ENCODE measurements around the gene F7. TPM values are rescaled to one million over a fixed set of nuclear protein-coding genes. Genes with fewer than 3 reads are reported as not detected.

F7 gene
- total and polyA plus RNA-seq, 5 donors from 2014 or later, result not detected

DNA sequence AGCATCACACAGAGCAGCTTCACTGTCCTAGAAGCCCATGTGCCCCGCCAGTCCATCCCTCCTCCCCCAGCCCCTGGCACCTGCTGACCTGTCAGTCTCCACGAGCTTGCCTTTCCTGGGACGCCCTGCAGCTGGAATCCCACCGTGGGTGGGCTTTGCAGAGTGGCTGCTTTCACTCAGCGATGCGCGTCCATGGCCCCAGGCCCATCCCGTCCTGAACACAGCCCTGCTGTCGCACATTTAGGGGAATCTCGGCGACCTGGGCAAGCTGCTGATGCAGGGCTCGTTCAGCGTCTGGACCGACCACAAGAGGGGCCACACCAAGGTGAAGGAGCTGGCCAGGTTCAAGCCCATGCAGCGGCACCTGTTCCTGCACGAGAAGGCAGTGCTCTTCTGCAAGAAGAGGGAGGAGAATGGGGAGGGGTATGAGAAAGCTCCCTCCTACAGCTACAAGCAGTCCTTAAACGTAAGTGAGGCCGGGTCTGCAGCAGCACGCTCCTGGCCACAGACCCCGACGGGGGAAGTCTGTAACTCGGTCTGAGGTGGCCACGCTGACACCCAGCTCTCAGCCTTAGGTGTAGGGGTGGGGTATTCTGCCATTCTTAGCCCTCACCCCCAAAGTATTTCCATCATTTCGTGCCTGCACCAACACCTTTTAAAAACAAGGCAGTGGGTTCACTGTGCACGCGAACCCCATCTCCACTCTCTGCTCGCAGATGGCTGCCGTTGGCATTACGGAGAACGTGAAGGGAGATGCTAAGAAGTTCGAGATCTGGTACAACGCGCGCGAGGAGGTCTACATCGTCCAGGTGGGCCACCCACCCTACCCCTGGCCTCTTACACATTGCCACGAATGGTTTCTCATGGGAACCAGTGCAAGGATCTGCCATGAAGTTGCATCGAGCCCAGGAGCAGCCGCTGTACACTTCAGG lies 18.3 kb upstream of the F7 start:
- Mint-ChIP-seq H3K27me3 (no peaks in the 10 kb centered on the region), H3K27ac (no peak overlapping the region), H3K4me3 (no peak overlapping the region), H3K4me1 (no peaks in the 10 kb centered on the region), H3K36me3 (no peaks in the 10 kb centered on the region), H3K9me3 (no peaks in the 10 kb centered on the region)
- no peaks in the 10 kb centered on the region for H3K4me1 ChIP-seq (ENCODE audit: control insufficient read depth, insufficient read depth, low read length, poor library complexity, severe bottlenecking)
- H3K36me3 ChIP-seq (ENCODE audit: control insufficient read depth, insufficient read depth, low read length), result no peaks in the 10 kb centered on the region
- no peak overlapping the region for H3K27ac ChIP-seq (ENCODE audit: insufficient read depth, low read length, poor library complexity, severe bottlenecking)
- no peaks in the 10 kb centered on the region for H3K27me3 ChIP-seq (ENCODE audit: control insufficient read depth, insufficient read depth, low read length)
- no peaks in the 10 kb centered on the region for H3K9me3 ChIP-seq (ENCODE audit: control insufficient read depth in 2 of 2, low read length in 2 of 2)
- H3K4me3 ChIP-seq (ENCODE audit: low read depth, low read length), result no peak overlapping the region
- no peak for DNase-seq
- ATAC-seq (ENCODE audit: low read depth in 2 of 2), result no peak

DNA sequence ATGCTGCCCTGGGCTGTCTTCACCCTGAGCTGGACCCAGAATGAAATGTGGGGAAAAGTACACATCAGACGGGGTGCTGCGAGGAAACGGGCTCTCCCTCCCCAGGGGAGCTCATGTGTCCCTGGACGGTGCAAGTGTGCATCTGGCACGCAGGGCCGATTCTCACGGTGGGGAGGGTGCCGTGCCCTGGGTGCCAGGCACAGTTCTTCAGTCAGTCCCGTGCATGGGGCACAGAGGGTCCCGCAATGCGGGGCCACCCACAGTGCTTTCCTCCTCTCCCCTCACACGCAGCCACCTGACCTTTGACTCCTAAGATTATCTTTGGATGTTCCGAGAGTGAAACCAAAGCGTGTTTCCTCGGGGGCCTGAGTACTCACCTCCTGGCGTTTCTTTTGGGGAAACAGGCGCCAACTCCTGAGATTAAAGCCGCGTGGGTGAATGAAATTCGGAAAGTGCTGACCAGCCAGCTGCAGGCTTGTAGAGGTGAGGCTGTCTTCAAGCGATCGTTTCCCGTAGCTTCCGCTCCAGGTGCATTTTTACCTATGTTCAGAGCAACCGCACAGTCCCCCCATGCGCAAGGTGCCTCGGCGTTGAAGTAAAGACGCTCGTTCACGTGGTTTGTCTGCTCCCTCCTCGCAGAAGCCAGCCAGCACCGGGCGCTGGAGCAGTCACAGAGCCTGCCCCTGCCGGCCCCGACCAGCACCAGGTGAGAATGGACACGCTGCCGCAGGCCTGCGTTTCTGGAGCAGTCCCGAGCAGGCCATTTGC lies 17.5 kb upstream of the F7 start:
- ATAC-seq (ENCODE audit: low read depth in 2 of 2), result no peak
- Histone ChIP-seq H3K4me3 (ENCODE audit: low read depth, low read length) (no peak overlapping the region), H3K27ac (ENCODE audit: insufficient read depth, low read length, poor library complexity, severe bottlenecking) (no peak overlapping the region), H3K27me3 (ENCODE audit: control insufficient read depth, insufficient read depth, low read length) (no peaks in the 10 kb centered on the region), H3K4me1 (ENCODE audit: control insufficient read depth, insufficient read depth, low read length, poor library complexity, severe bottlenecking) (no peaks in the 10 kb centered on the region), H3K9me3 (ENCODE audit: control insufficient read depth in 2 of 2, low read length in 2 of 2) (no peaks in the 10 kb centered on the region), H3K36me3 (ENCODE audit: control insufficient read depth, insufficient read depth, low read length) (no peaks in the 10 kb centered on the region)
- no peak overlapping the region for H3K4me3 Mint-ChIP-seq
- no peak for DNase-seq
- H3K36me3 Mint-ChIP-seq, result no peaks in the 10 kb centered on the region
- no peaks in the 10 kb centered on the region for H3K27me3 Mint-ChIP-seq
- H3K27ac Mint-ChIP-seq, result peak overlapping the region in 1 of 3 donors; percentile 74
- H3K9me3 Mint-ChIP-seq, result no peaks in the 10 kb centered on the region
- H3K4me1 Mint-ChIP-seq, result no peaks in the 10 kb centered on the region

DNA sequence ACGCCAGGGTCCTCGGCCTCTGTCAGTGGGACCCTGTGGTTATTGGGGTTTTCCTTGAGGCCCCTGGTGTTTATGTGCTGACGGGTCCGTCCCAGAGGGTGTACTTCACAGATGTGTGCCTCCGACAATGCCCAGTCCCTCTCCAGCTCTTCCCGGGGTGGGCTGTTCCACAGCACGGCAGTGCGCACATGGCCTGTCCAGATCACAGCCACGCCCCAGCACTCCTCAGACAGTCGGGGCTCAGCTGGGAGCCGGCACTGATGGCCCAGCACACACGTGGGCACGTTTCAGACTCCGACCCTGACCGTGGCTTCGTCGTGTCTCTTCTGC lies 16.9 kb upstream of the F7 start:
- H3K4me1 ChIP-seq (ENCODE audit: control insufficient read depth, insufficient read depth, low read length, poor library complexity, severe bottlenecking), result no peaks in the 10 kb centered on the region
- H3K27ac ChIP-seq (ENCODE audit: insufficient read depth, low read length, poor library complexity, severe bottlenecking), result no peak overlapping the region
- no peaks in the 10 kb centered on the region for H3K27me3 ChIP-seq (ENCODE audit: control insufficient read depth, insufficient read depth, low read length)
- Mint-ChIP-seq H3K27ac (no peak overlapping the region), H3K4me3 (no peak overlapping the region), H3K27me3 (no peaks in the 10 kb centered on the region), H3K36me3 (no peaks in the 10 kb centered on the region), H3K4me1 (no peaks in the 10 kb centered on the region), H3K9me3 (no peaks in the 10 kb centered on the region)
- no peaks in the 10 kb centered on the region for H3K9me3 ChIP-seq (ENCODE audit: control insufficient read depth in 2 of 2, low read length in 2 of 2)
- H3K4me3 ChIP-seq (ENCODE audit: low read depth, low read length), result no peak overlapping the region
- DNase-seq (no peak), ATAC-seq (ENCODE audit: low read depth in 2 of 2) (no peak)
- no peaks in the 10 kb centered on the region for H3K36me3 ChIP-seq (ENCODE audit: control insufficient read depth, insufficient read depth, low read length)

DNA sequence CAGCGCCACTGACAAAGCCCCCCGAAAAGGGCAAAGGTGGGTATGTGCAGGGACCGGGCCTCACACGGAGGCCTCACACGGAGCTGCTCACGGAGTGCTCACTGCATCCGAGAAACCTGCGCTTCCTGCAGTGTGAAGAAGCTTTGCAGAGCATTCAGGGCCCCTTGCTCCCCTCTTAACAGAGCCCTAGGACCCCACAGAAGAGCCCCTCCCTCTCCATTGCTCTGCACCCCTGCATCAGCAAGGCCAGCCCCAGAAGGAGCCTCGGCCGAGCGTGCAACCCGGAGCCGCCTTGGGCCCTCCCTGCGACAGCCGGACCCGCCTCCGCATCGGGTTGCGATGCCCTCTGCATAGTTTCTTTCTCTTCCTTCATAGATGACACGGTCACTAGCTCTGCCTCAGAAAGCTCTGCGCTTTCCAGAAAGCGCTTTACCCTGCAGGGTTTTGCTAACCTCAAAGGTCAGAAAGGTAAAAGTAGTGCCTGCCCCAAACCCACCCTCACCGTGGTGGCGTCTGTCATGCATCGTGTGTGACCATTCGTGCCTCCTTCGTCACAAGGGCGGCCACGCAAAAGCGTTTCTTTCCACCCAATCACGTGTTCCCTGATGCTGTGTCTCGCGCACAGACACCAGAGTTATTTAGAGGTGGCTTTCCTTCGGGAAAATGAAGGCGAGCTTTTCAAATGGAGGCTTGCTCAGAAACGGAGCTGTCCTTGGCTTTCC lies 15.7 kb upstream of the F7 start:
- ATAC-seq (ENCODE audit: low read depth in 2 of 2) (no peak), DNase-seq (no peak)
- Mint-ChIP-seq H3K27ac (no peak overlapping the region), H3K4me3 (no peak overlapping the region), H3K36me3 (no peaks in the 10 kb centered on the region), H3K27me3 (no peaks in the 10 kb centered on the region), H3K9me3 (no peaks in the 10 kb centered on the region), H3K4me1 (no peaks in the 10 kb centered on the region)
- Histone ChIP-seq H3K27me3 (ENCODE audit: control insufficient read depth, insufficient read depth, low read length) (no peaks in the 10 kb centered on the region), H3K4me1 (ENCODE audit: control insufficient read depth, insufficient read depth, low read length, poor library complexity, severe bottlenecking) (no peaks in the 10 kb centered on the region), H3K27ac (ENCODE audit: insufficient read depth, low read length, poor library complexity, severe bottlenecking) (no peak overlapping the region), H3K9me3 (ENCODE audit: control insufficient read depth in 2 of 2, low read length in 2 of 2) (no peaks in the 10 kb centered on the region), H3K4me3 (ENCODE audit: low read depth, low read length) (no peak overlapping the region), H3K36me3 (ENCODE audit: control insufficient read depth, insufficient read depth, low read length) (no peaks in the 10 kb centered on the region)

DNA sequence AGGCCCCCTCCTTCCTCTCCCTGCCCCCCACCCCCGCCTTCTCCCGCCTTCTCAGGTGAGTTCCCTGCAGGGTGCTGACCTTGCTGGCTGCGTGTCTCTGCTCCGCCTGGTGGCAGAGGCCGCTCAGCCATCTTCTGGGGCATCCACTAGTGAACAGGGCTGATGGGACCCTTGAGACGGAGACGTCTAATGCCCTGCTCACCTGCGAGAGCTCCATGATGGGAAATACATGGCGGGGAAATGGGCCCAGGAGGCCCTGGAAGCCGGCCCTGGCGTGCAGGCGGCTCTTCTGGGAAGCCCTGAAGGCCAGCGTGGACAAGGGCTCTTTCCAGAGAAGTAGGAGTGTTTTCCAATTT lies 15.2 kb upstream of the F7 start:
- Histone ChIP-seq H3K4me3 (ENCODE audit: low read depth, low read length) (no peak overlapping the region), H3K27me3 (ENCODE audit: control insufficient read depth, insufficient read depth, low read length) (no peaks in the 10 kb centered on the region), H3K4me1 (ENCODE audit: control insufficient read depth, insufficient read depth, low read length, poor library complexity, severe bottlenecking) (no peaks in the 10 kb centered on the region), H3K9me3 (ENCODE audit: control insufficient read depth in 2 of 2, low read length in 2 of 2) (no peaks in the 10 kb centered on the region), H3K27ac (ENCODE audit: insufficient read depth, low read length, poor library complexity, severe bottlenecking) (no peak overlapping the region), H3K36me3 (ENCODE audit: control insufficient read depth, insufficient read depth, low read length) (no peaks in the 10 kb centered on the region)
- Mint-ChIP-seq H3K36me3 (no peaks in the 10 kb centered on the region), H3K4me1 (no peaks in the 10 kb centered on the region), H3K27ac (no peak overlapping the region), H3K27me3 (no peaks in the 10 kb centered on the region), H3K9me3 (peaks cover 0 to 2% (median 0%) of the 10 kb centered on the region in 7 donors), H3K4me3 (no peak overlapping the region)
- ATAC-seq (ENCODE audit: low read depth in 2 of 2) (no peak), DNase-seq (no peak)

DNA sequence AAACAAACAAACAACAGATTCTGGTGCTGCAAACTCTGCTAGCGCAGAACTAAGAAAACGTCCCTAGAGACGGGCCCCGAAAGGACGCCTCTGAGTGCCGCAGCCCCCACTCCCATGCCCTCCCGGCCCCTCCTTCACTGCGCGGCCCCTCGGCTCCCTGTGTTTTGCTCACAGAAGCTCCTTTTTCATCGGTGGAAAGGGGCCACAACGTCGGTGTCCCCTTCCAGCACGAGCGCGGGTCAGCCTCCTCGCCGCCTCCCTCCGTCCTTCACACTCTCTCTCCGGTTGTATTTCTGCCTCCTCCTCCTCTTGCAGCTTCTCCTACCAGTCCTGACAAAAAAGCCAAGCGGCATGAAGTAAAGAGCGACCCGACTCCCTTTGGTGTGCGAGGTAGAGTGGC lies 14.8 kb upstream of the F7 start:
- H3K36me3 ChIP-seq (ENCODE audit: control insufficient read depth, insufficient read depth, low read length), result no peaks in the 10 kb centered on the region
- Mint-ChIP-seq H3K9me3 (peaks cover 0 to 2% (median 0%) of the 10 kb centered on the region in 7 donors), H3K4me3 (no peak overlapping the region), H3K27ac (no peak overlapping the region), H3K27me3 (no peaks in the 10 kb centered on the region), H3K4me1 (no peaks in the 10 kb centered on the region), H3K36me3 (no peaks in the 10 kb centered on the region)
- no peaks in the 10 kb centered on the region for H3K27me3 ChIP-seq (ENCODE audit: control insufficient read depth, insufficient read depth, low read length)
- no peaks in the 10 kb centered on the region for H3K9me3 ChIP-seq (ENCODE audit: control insufficient read depth in 2 of 2, low read length in 2 of 2)
- DNase-seq (no peak), ATAC-seq (ENCODE audit: low read depth in 2 of 2) (no peak)
- H3K4me1 ChIP-seq (ENCODE audit: control insufficient read depth, insufficient read depth, low read length, poor library complexity, severe bottlenecking), result no peaks in the 10 kb centered on the region
- no peak overlapping the region for H3K27ac ChIP-seq (ENCODE audit: insufficient read depth, low read length, poor library complexity, severe bottlenecking)
- H3K4me3 ChIP-seq (ENCODE audit: low read depth, low read length), result no peak overlapping the region

DNA sequence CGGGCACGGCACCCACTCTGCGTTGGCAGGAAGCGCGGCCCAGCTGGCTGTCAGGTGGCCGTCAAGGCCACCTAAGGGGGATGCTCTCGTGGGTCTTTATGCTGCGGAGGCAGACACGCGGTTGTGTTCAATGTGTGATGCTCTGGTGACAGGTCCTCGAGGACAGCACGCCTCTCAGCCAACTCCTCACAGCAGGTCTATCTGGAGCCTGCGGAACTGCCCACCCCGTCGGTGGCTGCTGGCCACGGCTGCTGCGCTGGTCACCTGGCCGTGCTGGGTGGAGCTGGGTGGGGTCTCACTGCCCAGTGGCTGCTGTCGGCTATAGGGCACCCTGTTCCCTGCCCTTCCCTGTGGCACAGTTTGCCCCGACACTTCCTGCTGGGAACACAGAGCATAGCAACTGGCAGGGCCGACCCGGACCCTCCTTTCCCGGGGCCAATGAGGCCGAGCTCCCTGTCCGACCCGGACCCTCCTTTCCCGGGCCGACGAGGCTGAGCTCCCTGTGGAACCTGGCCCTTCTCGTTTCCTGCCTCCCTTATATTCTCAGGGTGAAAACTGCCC lies 14.3 kb upstream of the F7 start:
- Histone ChIP-seq H3K9me3 (ENCODE audit: control insufficient read depth in 2 of 2, low read length in 2 of 2) (no peaks in the 10 kb centered on the region), H3K4me1 (ENCODE audit: control insufficient read depth, insufficient read depth, low read length, poor library complexity, severe bottlenecking) (no peaks in the 10 kb centered on the region), H3K36me3 (ENCODE audit: control insufficient read depth, insufficient read depth, low read length) (no peaks in the 10 kb centered on the region), H3K27me3 (ENCODE audit: control insufficient read depth, insufficient read depth, low read length) (no peaks in the 10 kb centered on the region), H3K27ac (ENCODE audit: insufficient read depth, low read length, poor library complexity, severe bottlenecking) (no peak overlapping the region), H3K4me3 (ENCODE audit: low read depth, low read length) (no peak overlapping the region)
- no peak for ATAC-seq (ENCODE audit: low read depth in 2 of 2)
- H3K4me1 Mint-ChIP-seq, result no peaks in the 10 kb centered on the region
- no peak overlapping the region for H3K4me3 Mint-ChIP-seq
- peaks cover 0 to 2% (median 0%) of the 10 kb centered on the region in 7 donors for H3K9me3 Mint-ChIP-seq
- H3K27me3 Mint-ChIP-seq, result no peaks in the 10 kb centered on the region
- no peaks in the 10 kb centered on the region for H3K36me3 Mint-ChIP-seq
- H3K27ac Mint-ChIP-seq, result no peak overlapping the region
- DNase-seq, result no peak
